ENCODE data around the gene EFHD1. TPM values are rescaled to one million over a fixed set of nuclear protein-coding genes. Genes with fewer than 3 reads are reported as not detected.

Gene EFHD1
- total and polyA plus RNA-seq, 9 of the 15 experiments (the other 6 are each of a cell fraction or from before 2014, with no cell fraction given): 0.66 to 9.1 (median 2.0) TPM

Small RNA genes within 50 kb of the gene (small RNA-seq; reads per million reads assigned to genes)
- 0.22 reads per million for gene RN7SL359P

Other genes starting within 250 kb of the EFHD1 start
Only the 7 nearest of the 11 such genes appear.
- not detected in 2 replicates for gene PRSS56, start 113.2 kb upstream of the EFHD1 start, total RNA-seq (2014; rRNA removed)
- gene PRSS56, start 113.2 kb upstream of the EFHD1 start, total RNA-seq (2014; rRNA removed; fragmentation: Illumina TruSeq; extraction: Trizol): not detected in 2 replicates
- not detected in 2 replicates for gene PRSS56, start 113.2 kb upstream of the EFHD1 start, total RNA-seq (2015; rRNA removed; fragmentation: Illumina TruSeq; extraction: Trizol)
- not detected in 2 replicates for gene PRSS56, start 113.2 kb upstream of the EFHD1 start, total RNA-seq (2021)
- gene PRSS56, start 113.2 kb upstream of the EFHD1 start, polyA plus RNA-seq (2011; rRNA removed): not detected in 2 replicates
- not detected in 2 replicates for gene PRSS56, start 113.2 kb upstream of the EFHD1 start, polyA plus RNA-seq (2014; fragmentation: Illumina TruSeq; extraction: Trizol)
- gene PRSS56, start 113.2 kb upstream of the EFHD1 start, polyA plus RNA-seq (2014; fragmentation: Nextera tagmentation; extraction: Ambion mirVana): not detected
- gene PRSS56, start 113.2 kb upstream of the EFHD1 start, polyA plus RNA-seq (2014; rRNA removed): not detected in 2 replicates
- not detected in 2 replicates for gene CHRND, start 107.4 kb upstream of the EFHD1 start, total RNA-seq (2014; rRNA removed)
- gene CHRND, start 107.4 kb upstream of the EFHD1 start, total RNA-seq (2014; rRNA removed; fragmentation: Illumina TruSeq; extraction: Trizol): not detected in 2 replicates
- gene CHRND, start 107.4 kb upstream of the EFHD1 start, total RNA-seq (2015; rRNA removed; fragmentation: Illumina TruSeq; extraction: Trizol): not detected in 2 replicates
- gene CHRND, start 107.4 kb upstream of the EFHD1 start, total RNA-seq (2021): not detected in 2 replicates
- gene CHRND, start 107.4 kb upstream of the EFHD1 start, polyA plus RNA-seq (2011; rRNA removed): not detected in 2 replicates
- not detected in 2 replicates for gene CHRND, start 107.4 kb upstream of the EFHD1 start, polyA plus RNA-seq (2014; fragmentation: Illumina TruSeq; extraction: Trizol)
- gene CHRND, start 107.4 kb upstream of the EFHD1 start, polyA plus RNA-seq (2014; fragmentation: Nextera tagmentation; extraction: Ambion mirVana): not detected
- not detected in 2 replicates for gene CHRND, start 107.4 kb upstream of the EFHD1 start, polyA plus RNA-seq (2014; rRNA removed)
- gene CHRNG, start 93.9 kb upstream of the EFHD1 start, total RNA-seq (2014; rRNA removed): not detected in 2 replicates
- not detected in 2 replicates for gene CHRNG, start 93.9 kb upstream of the EFHD1 start, total RNA-seq (2014; rRNA removed; fragmentation: Illumina TruSeq; extraction: Trizol)
- not detected in 2 replicates for gene CHRNG, start 93.9 kb upstream of the EFHD1 start, total RNA-seq (2015; rRNA removed; fragmentation: Illumina TruSeq; extraction: Trizol)
- not detected in 2 replicates for gene CHRNG, start 93.9 kb upstream of the EFHD1 start, total RNA-seq (2021)
- gene CHRNG, start 93.9 kb upstream of the EFHD1 start, polyA plus RNA-seq (2011; rRNA removed): not detected in 2 replicates
- not detected in 2 replicates for gene CHRNG, start 93.9 kb upstream of the EFHD1 start, polyA plus RNA-seq (2014; fragmentation: Illumina TruSeq; extraction: Trizol)
- gene CHRNG, start 93.9 kb upstream of the EFHD1 start, polyA plus RNA-seq (2014; fragmentation: Nextera tagmentation; extraction: Ambion mirVana): not detected
- gene CHRNG, start 93.9 kb upstream of the EFHD1 start, polyA plus RNA-seq (2014; rRNA removed): not detected in 2 replicates
- 5.4 and 6.4 TPM in 2 replicates for gene TIGD1, start 83.0 kb upstream of the EFHD1 start, total RNA-seq (2014; rRNA removed)
- 7.7 and 8.9 TPM in 2 replicates for gene TIGD1, start 83.0 kb upstream of the EFHD1 start, total RNA-seq (2014; rRNA removed; fragmentation: Illumina TruSeq; extraction: Trizol)
- 6.3 and 6.4 TPM in 2 replicates for gene TIGD1, start 83.0 kb upstream of the EFHD1 start, total RNA-seq (2015; rRNA removed; fragmentation: Illumina TruSeq; extraction: Trizol)
- gene TIGD1, start 83.0 kb upstream of the EFHD1 start, total RNA-seq (2021): 7.0 and 7.1 TPM in 2 replicates
- 9.8 TPM in 2 replicates for gene TIGD1, start 83.0 kb upstream of the EFHD1 start, polyA plus RNA-seq (2011; rRNA removed)
- gene TIGD1, start 83.0 kb upstream of the EFHD1 start, polyA plus RNA-seq (2014; fragmentation: Illumina TruSeq; extraction: Trizol): 6.6 and 7.0 TPM in 2 replicates
- gene TIGD1, start 83.0 kb upstream of the EFHD1 start, polyA plus RNA-seq (2014; fragmentation: Nextera tagmentation; extraction: Ambion mirVana): 1 to 10 TPM; 2.0 to 5.4 TPM
- 9.0 and 10.1 TPM in 2 replicates for gene TIGD1, start 83.0 kb upstream of the EFHD1 start, polyA plus RNA-seq (2014; rRNA removed)
- gene EIF4E2, start 82.9 kb upstream of the EFHD1 start, total RNA-seq (2014; rRNA removed): 63.5 and 82.7 TPM in 2 replicates
- 81.0 and 96.4 TPM in 2 replicates for gene EIF4E2, start 82.9 kb upstream of the EFHD1 start, total RNA-seq (2014; rRNA removed; fragmentation: Illumina TruSeq; extraction: Trizol)
- 89.7 and 104 TPM in 2 replicates for gene EIF4E2, start 82.9 kb upstream of the EFHD1 start, total RNA-seq (2015; rRNA removed; fragmentation: Illumina TruSeq; extraction: Trizol)
- 51.3 and 53.9 TPM in 2 replicates for gene EIF4E2, start 82.9 kb upstream of the EFHD1 start, total RNA-seq (2021)
- 17.8 and 33.9 TPM in 2 replicates for gene EIF4E2, start 82.9 kb upstream of the EFHD1 start, polyA plus RNA-seq (2011; rRNA removed)
- gene EIF4E2, start 82.9 kb upstream of the EFHD1 start, polyA plus RNA-seq (2014; fragmentation: Illumina TruSeq; extraction: Trizol): 85.4 and 89.1 TPM in 2 replicates
- 100 to 1,000 TPM in 1 of 2 experiments, 10 to 100 TPM in 1; 77.5 to 169 TPM for gene EIF4E2, start 82.9 kb upstream of the EFHD1 start, polyA plus RNA-seq (2014; fragmentation: Nextera tagmentation; extraction: Ambion mirVana)
- gene EIF4E2, start 82.9 kb upstream of the EFHD1 start, polyA plus RNA-seq (2014; rRNA removed): 49.3 and 54.4 TPM in 2 replicates
- 29.2 and 35.9 TPM in 2 replicates for gene GIGYF2, start 63.7 kb downstream of the EFHD1 start, total RNA-seq (2014; rRNA removed)
- 50.6 and 51.9 TPM in 2 replicates for gene GIGYF2, start 63.7 kb downstream of the EFHD1 start, total RNA-seq (2014; rRNA removed; fragmentation: Illumina TruSeq; extraction: Trizol)
- gene GIGYF2, start 63.7 kb downstream of the EFHD1 start, total RNA-seq (2015; rRNA removed; fragmentation: Illumina TruSeq; extraction: Trizol): 45.3 and 52.7 TPM in 2 replicates
- gene GIGYF2, start 63.7 kb downstream of the EFHD1 start, total RNA-seq (2021): 36.0 and 37.3 TPM in 2 replicates
- gene GIGYF2, start 63.7 kb downstream of the EFHD1 start, polyA plus RNA-seq (2011; rRNA removed): 37.3 and 38.4 TPM in 2 replicates
- gene GIGYF2, start 63.7 kb downstream of the EFHD1 start, polyA plus RNA-seq (2014; fragmentation: Illumina TruSeq; extraction: Trizol): 32.6 and 34.0 TPM in 2 replicates
- gene GIGYF2, start 63.7 kb downstream of the EFHD1 start, polyA plus RNA-seq (2014; fragmentation: Nextera tagmentation; extraction: Ambion mirVana): 10 to 100 TPM; 12.7 to 16.8 TPM
- gene GIGYF2, start 63.7 kb downstream of the EFHD1 start, polyA plus RNA-seq (2014; rRNA removed): 32.4 and 34.9 TPM in 2 replicates
- not detected in 2 replicates for gene KCNJ13, start 143.0 kb downstream of the EFHD1 start, total RNA-seq (2014; rRNA removed)
- not detected in 2 replicates for gene KCNJ13, start 143.0 kb downstream of the EFHD1 start, total RNA-seq (2014; rRNA removed; fragmentation: Illumina TruSeq; extraction: Trizol)
- not detected in 2 replicates for gene KCNJ13, start 143.0 kb downstream of the EFHD1 start, total RNA-seq (2015; rRNA removed; fragmentation: Illumina TruSeq; extraction: Trizol)
- gene KCNJ13, start 143.0 kb downstream of the EFHD1 start, total RNA-seq (2021): not detected in 2 replicates
- not detected in 2 replicates for gene KCNJ13, start 143.0 kb downstream of the EFHD1 start, polyA plus RNA-seq (2011; rRNA removed)
- not detected in 2 replicates for gene KCNJ13, start 143.0 kb downstream of the EFHD1 start, polyA plus RNA-seq (2014; fragmentation: Illumina TruSeq; extraction: Trizol)
- gene KCNJ13, start 143.0 kb downstream of the EFHD1 start, polyA plus RNA-seq (2014; fragmentation: Nextera tagmentation; extraction: Ambion mirVana): under 1 TPM in 1 of 2 experiments, not detected in 1; 0.45 TPM
- gene KCNJ13, start 143.0 kb downstream of the EFHD1 start, polyA plus RNA-seq (2014; rRNA removed): not detected in 2 replicates

All from K562 (cell line).